Esophagus (tissue), 2 donors: Measurements from ENCODE around the gene CYP4A22. TPM values are rescaled to one million over a fixed set of nuclear protein-coding genes. Genes with fewer than 3 reads are reported as not detected.
"Not testable (repeated sequence)": the region's sequence is repeated elsewhere in the genome, so short reads cannot be mapped to it uniquely, and the experiment has no call there.

ENCODE experiments used
- H3K27ac ChIP-seq, 2 donors: one replicate each; pipeline ENCODE4 v1.5.1; 2013; ENCODE audit warnings: low read depth in 2 of 2, mild to moderate bottlenecking in 2 of 2, inconsistent platforms in 1 of 2, low read length in 1 of 2, moderate library complexity in 1 of 2
- H3K27me3 ChIP-seq, 2 donors: one replicate each; pipeline ENCODE4 v1.6.1; 2013; ENCODE audit warnings: low read length in 2 of 2, control low read depth in 1 of 2, mild to moderate bottlenecking in 1 of 2; ENCODE audit not compliant: insufficient read depth in 2 of 2, control insufficient read depth in 1 of 2
- H3K36me3 ChIP-seq, 2 donors: one replicate each; pipeline ENCODE4 v1.6.1; 2013; ENCODE audit warnings: low read length in 1 of 2; ENCODE audit not compliant: control insufficient read depth in 2 of 2, insufficient read depth in 2 of 2
- H3K4me1 ChIP-seq, 2 donors: one replicate each; pipeline ENCODE4 v1.6.1; 2013; ENCODE audit warnings: low read length in 1 of 2; ENCODE audit not compliant: control insufficient read depth in 2 of 2, insufficient read depth in 2 of 2
- H3K4me3 ChIP-seq, 2 donors: one replicate each; pipeline ENCODE4 v1.5.1; 2013; ENCODE audit warnings: low read length in 2 of 2, mild to moderate bottlenecking in 2 of 2, low read depth in 1 of 2, moderate library complexity in 1 of 2
- H3K9me3 ChIP-seq, 2 donors: one replicate each; pipeline ENCODE4 v1.6.1; 2013; ENCODE audit warnings: mild to moderate bottlenecking in 2 of 2, low read depth in 1 of 2, low read length in 1 of 2, moderate library complexity in 1 of 2; ENCODE audit not compliant: control insufficient read depth in 2 of 2, insufficient read depth in 1 of 2
- WGBS, 2 donors: extraction: QIAGEN DNeasy Blood & Tissue Kit; methylation state at CpG; one replicate each; pipeline ENCODE4 v1.1.7; 2013; 5-methylcytosine and 5-hydroxymethylcytosine counted together
- polyA plus RNA-seq, 2 donors: library from polyadenylated mRNA; stranded (reverse); fragments of 200-250 nt; gene quantifications; one replicate each; pipeline ENCODE4 v1.2.3, GENCODE V29; 2013
- donor health status: healthy with polysubstance abuse.
- donor health status: Bipolar disorder and iron deficiency.

The CYP4A22 gene
- polyA plus RNA-seq, 2 donors, result 0.02 TPM; not detected in 1

GRCh38 chr1:47126997-47127396 lies 10.2 kb upstream of the CYP4A22 start:
- not testable (repeated sequence) for H3K4me1 ChIP-seq, H3K27me3 ChIP-seq, H3K9me3 ChIP-seq, H3K4me3 ChIP-seq, H3K27ac ChIP-seq, H3K36me3 ChIP-seq
- 95 to 97% methylated on average over 2 of the region's 2 CpGs for WGBS, 2 donors

DNA sequence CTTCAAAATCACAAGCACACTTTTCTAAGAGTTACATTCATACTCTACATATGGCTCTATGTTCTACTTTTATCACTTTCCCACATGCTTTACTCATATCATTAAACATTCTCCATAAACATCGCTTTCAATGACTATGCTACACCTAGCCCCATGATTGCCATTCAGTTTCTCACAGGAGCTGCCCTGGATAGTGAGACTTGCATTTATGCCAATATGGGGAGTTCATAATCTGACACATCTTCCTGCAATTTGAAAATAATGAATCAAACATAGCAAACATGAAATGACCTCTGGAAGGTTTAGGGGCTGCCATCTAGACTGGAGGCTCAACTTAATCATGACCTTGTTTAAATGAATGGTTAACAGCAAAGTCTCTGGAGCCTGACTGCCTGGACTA lies 9.0 kb upstream of the CYP4A22 start:
- H3K27me3 ChIP-seq, result no peaks in the 10 kb centered on the region
- H3K4me1 ChIP-seq, result no peaks in the 10 kb centered on the region
- H3K36me3 ChIP-seq, result no peaks in the 10 kb centered on the region
- H3K9me3 ChIP-seq, result no peaks in the 10 kb centered on the region
- H3K4me3 ChIP-seq, result no peak overlapping the region
- H3K27ac ChIP-seq, result no peak overlapping the region
- 95 to 98% methylated on average over 1 of the region's 1 CpG for WGBS, 2 donors

DNA sequence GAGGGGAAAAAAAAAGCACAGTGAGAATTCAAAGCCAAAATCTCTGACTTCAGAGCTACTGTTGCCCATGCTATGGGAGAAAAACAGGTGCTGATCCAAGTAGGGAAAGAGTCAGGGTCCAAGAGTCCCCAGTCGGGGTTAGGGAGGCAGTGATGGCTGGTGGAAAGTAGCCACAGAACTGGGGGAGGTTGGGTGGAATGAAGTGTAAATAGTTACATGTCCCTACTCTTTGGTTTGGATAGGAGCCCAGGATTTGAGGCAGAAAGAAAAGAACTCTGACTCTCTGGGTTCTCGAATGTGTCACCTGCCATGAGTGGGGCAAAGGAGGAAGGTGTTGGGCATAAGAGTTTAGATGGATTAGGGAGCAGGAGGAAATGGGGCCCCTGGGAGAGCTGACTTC lies 8.4 kb upstream of the CYP4A22 start:
- H3K4me1 ChIP-seq, H3K4me3 ChIP-seq, H3K9me3 ChIP-seq, H3K36me3 ChIP-seq, H3K27me3 ChIP-seq, H3K27ac ChIP-seq: not testable (repeated sequence)
- 41 to 45% methylated on average over 2 of the region's 2 CpGs for WGBS, 2 donors

DNA sequence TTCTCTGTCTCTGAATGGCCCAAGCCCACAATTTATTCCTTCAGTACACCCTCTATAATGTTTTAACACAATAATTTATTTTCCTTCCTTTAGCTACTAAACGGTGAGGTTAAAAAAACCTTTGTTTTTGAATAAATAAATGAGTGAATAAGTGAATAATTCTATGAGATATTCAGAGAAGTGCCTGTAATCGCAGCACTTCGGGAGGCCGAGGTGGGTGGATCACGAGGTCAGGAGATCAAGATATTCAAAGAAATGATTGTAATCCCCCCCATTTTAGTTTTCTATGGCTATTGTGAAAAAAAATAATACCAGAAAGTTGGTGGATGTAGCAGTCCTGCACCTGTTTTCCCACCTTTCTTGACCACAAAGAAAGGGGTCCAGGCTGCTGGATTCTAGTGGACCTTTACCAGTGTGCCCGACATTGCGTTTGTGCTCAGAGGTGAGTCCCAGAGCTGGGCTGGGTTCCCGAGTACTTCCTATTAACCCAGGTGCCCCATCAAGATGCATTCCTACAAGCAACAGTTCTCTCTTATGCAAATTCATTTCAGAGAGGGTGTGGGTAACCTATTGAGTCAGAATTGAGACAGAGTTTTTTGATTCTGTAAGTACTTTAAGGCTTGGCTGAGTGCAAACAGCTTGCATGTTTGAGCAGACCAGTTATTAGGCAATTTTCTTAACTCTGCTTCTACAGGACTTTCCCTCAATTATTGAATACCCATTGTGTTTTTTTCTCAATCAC lies 7.6 kb upstream of the CYP4A22 start:
- WGBS, 2 donors, result 67 to 76% methylated on average over 8 of the region's 8 CpGs
- H3K9me3 ChIP-seq, H3K4me1 ChIP-seq, H3K27me3 ChIP-seq, H3K36me3 ChIP-seq, H3K4me3 ChIP-seq: not testable (repeated sequence)
- H3K27ac ChIP-seq, result peak overlapping the region in 1 of 2 donors; percentile 33

- not testable (repeated sequence) for H3K9me3 ChIP-seq, H3K4me3 ChIP-seq, H3K27ac ChIP-seq, H3K36me3 ChIP-seq, H3K4me1 ChIP-seq, H3K27me3 ChIP-seq
- WGBS, 2 donors, result 86 to 94% methylated on average over 3 of the region's 3 CpGs
These were observed 4.6 kb upstream of the CYP4A22 start for GRCh38 chr1:47132665-47133064.

GRCh38 chr1:47137925-47138615 lies 829 bp downstream of the CYP4A22 start:
- Histone ChIP-seq H3K9me3 (no peaks in the 10 kb centered on the region), H3K4me3 (no peak overlapping the region), H3K27me3 (no peaks in the 10 kb centered on the region), H3K4me1 (no peaks in the 10 kb centered on the region), H3K27ac (no peak overlapping the region), H3K36me3 (no peaks in the 10 kb centered on the region)
- 82 to 89% methylated on average over 5 of the region's 5 CpGs for WGBS, 2 donors

GRCh38 chr1:47140358-47140757 lies 3.1 kb downstream of the CYP4A22 start:
- H3K9me3 ChIP-seq, H3K4me3 ChIP-seq, H3K27ac ChIP-seq, H3K36me3 ChIP-seq, H3K4me1 ChIP-seq, H3K27me3 ChIP-seq: not testable (repeated sequence)
- 51 to 56% methylated on average over 3 of the region's 3 CpGs for WGBS, 2 donors

- 63 to 70% methylated on average over 6 of the region's 6 CpGs for WGBS, 2 donors
- not testable (repeated sequence) for H3K4me3 ChIP-seq, H3K36me3 ChIP-seq, H3K9me3 ChIP-seq, H3K4me1 ChIP-seq, H3K27ac ChIP-seq, H3K27me3 ChIP-seq
These were observed 6.4 kb downstream of the CYP4A22 start for GRCh38 chr1:47143654-47144053.

- not testable (repeated sequence) for H3K36me3 ChIP-seq, H3K27me3 ChIP-seq, H3K4me1 ChIP-seq, H3K27ac ChIP-seq, H3K9me3 ChIP-seq, H3K4me3 ChIP-seq
- WGBS, 2 donors, result 41 to 55% methylated on average over 1 of the region's 1 CpG
These were observed 9.3 kb downstream of the CYP4A22 start for GRCh38 chr1:47146495-47146894.
